Measurements from ENCODE around the gene PARP2. TPM values are rescaled to one million over a fixed set of nuclear protein-coding genes. Genes with fewer than 3 reads are reported as not detected.
"Not testable (repeated sequence)": the region's sequence is repeated elsewhere in the genome, so short reads cannot be mapped to it uniquely, and the experiment has no call there.

Gene PARP2
- total RNA-seq, 1 experiment from 2014 or later: 17.5 TPM

DNA sequence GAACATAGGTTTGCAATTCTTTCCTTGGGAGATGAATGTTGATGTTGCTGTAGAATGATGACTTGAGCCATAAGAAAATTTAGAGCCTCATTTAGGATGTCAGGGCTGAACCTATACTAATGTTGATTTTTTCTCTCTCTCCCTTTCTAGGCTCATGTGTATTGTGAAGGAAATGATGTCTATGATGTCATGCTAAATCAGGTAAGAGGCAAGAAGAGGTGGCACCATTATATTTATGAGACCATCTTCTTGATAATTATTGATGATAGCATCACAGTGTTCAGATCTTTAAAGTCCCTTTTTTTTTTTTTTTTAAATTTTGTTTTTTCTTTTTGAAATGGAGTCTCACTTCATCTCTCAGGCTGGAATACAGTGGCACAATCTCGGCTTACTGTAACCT lies 3.3 kb downstream of the PARP2 start:
- no peak for DNase-seq (ENCODE audit: low spot score)

DNA sequence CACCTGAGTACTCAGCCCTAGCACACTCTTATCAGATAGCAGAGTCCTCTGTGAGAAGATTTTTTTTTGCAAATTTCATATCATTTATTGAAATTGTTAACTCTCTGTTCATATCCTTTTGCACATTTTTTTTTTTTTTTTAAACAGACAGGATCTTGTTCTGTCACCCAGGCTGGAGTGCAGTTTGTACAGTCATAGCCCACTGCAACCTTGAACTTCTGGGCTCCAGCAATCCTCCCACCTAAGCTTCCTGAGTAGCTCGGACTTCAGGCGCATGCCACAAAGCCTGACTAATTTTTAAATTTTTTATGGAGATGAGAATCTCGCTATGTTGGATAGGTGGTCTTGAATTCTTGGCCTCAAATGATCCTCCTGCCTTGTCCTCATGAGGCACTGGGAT lies 4.3 kb downstream of the PARP2 start:
- no peak for DNase-seq (ENCODE audit: low spot score)

DNA sequence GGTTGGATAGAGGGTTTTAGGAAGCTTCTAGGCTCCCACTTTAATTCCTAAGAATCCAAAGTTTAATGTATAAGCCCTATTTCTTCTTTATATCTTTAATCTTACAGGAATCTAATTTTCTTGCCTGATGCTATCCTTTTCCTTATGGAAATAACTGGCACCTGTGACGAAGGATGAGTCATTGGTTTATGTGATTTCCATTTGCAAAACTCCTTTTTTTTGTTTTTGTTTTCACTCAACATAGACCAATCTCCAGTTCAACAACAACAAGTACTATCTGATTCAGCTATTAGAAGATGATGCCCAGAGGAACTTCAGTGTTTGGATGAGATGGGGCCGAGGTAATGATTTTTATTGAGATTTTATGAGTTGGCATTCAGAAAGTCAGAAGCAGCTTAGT lies 6.8 kb downstream of the PARP2 start:
- peak; percentile 7 for DNase-seq (ENCODE audit: low spot score)

DNA sequence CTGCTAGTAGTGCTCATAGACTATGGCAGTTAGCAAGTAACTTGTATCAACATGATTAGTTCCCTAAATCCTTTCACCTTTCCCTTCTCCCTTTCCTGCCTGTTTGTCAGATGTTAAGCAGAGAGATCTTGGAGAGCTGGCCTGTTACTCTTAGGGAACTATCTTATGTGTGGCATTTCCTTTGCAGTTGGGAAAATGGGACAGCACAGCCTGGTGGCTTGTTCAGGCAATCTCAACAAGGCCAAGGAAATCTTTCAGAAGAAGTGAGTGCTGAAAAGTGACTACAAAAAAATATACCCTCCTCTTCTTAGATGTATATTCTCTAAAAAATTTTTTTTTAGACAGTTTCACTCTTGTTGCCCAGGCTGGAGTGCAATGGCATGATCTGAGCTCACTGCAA lies 7.4 kb downstream of the PARP2 start:
- DNase-seq (ENCODE audit: low spot score): no peak

DNA sequence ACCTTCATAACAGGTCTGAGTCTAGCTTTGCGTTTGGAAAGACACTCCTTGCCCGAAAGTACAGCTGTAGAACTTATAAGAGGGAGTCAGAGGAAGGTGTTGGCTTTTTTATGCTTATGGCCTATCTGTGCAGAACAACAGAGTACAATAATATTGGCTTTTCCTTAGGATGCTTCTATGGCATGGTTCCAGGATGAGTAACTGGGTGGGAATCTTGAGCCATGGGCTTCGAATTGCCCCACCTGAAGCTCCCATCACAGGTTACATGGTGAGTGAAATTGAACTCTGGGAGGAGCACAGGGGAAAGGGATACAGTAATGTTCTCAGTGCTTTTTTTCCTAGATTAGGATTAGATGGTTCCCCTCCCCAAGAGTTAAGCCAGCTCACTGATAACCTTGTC lies 13.0 kb downstream of the PARP2 start:
- no peak for DNase-seq (ENCODE audit: low spot score)

DNA sequence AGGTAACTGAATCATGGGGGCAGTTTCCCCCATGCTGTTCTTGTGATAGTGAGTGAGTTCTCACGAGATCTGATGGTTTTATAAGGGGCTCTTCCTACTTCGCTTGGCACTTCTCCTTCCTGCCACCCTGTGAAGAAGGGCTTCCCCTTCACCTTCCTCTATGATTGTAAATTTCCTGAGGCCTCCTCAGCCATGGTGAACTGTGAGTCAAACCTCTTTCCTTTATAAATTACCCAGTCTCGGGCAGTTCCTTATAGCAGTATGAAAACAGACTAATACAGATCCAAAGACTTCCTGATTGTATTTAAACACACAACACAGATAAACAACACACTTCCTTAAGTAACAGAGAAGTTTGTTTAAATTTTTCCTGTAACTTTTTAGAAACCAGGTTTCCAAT lies 15.0 kb downstream of the PARP2 start:
- not testable (repeated sequence) for DNase-seq (ENCODE audit: low spot score)

DNA sequence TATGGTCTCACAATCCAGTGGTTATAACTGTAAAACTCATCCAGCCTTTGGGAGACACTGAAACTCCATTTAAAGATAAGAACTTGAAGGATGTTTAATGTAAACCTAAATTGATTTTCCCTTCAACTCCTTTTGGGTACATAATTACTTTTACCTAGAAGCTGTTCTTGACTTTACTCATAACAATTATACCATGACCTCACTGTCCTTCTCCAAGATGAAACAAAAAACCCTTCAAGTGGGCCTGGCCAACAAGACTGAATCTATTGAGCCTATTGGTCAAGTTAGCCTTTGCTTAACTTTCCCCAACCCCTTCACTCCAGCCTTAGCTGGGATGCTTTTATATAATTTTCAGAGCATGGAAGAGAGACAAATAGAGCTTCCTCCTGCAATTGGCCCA lies 22.5 kb downstream of the PARP2 start:
- DNase-seq (ENCODE audit: low spot score): no peak

DNA sequence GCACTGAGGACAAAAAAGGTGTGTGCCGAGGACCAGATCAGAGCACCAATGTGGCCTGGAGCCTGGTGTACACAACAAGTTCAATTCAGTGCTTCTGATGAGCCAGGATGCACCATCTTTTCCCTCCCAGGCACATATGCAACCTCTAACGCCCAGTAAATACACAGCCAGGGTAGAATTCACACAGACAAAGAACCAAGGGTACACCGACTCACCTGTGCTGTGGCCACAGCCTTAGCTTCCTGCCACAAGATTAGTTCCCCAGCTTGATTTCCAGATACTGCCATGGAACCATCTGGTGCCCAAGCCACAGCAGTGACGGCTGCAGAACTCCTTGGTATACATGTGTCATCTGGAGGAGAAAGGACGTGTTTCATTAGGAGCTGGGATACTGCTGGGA lies 29.4 kb downstream of the PARP2 start:
- no peak for DNase-seq (ENCODE audit: low spot score)

DNA sequence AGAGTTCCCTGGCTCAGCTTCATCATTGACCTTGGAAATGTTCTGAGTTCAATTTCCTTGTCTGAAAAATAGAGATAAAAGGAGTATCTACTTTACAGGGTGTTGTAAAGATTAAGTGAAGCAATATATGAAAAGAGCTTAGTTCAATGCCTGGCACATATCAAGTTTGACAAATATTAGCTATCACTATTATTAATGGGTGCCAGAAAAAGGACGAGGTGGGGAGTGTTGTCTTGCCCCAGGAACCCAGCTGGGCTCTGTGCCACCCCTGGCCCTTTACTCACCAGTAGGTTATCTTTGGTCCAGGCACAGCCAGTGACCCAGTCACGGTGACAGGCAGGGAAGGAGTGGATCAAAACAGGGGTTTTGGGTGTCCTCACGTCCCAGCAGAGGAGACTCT lies 32.0 kb downstream of the PARP2 start:
- DNase-seq (ENCODE audit: low spot score): no peak

DNA sequence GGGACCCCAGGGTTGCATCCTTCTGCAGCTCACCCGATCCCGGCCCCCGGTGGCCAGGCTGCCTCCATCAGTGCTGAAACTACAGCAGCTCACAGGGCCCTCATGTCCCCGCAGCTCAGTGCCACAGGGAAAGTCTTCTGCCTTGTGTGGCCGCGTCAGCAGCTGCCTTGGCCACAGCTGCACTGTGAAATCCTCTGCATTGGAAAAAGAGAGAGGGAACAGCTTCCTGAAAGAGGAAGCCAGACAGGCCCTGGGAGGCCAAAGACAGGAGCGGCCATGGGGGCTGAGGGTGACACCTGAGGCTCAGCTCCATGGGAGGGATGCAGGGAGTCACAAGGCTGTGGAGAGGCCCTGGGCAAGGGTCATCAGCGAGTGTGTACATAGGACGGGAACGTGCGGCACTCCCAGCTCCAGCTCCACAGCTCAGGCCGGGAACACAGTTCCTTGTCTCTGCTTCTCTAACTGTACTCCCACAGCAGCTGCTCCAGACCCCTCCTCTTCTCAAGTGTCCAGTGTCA lies 32.7 kb downstream of the PARP2 start:
- DNase-seq (ENCODE audit: low spot score): no peak

DNA sequence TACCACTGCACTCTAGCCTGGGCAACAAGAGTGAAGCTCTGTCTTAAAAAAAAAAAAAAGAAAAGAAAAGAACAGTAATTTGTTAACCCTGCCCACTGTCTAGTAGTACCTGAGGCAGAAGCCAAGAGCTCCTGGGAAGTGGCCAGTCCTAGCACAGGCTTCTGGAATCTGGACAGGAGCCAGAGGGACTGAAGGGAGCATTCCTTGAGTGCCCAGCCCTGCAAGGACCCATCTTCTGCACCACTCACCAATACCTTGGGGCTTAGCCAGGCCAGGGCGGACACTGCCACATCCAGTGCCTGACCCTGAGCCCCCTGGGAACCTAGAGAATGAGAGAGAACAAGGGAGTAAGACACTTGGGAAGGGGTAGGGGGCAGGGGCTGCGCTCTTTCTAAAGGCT lies 33.7 kb downstream of the PARP2 start:
- no peak for DNase-seq (ENCODE audit: low spot score)

DNA sequence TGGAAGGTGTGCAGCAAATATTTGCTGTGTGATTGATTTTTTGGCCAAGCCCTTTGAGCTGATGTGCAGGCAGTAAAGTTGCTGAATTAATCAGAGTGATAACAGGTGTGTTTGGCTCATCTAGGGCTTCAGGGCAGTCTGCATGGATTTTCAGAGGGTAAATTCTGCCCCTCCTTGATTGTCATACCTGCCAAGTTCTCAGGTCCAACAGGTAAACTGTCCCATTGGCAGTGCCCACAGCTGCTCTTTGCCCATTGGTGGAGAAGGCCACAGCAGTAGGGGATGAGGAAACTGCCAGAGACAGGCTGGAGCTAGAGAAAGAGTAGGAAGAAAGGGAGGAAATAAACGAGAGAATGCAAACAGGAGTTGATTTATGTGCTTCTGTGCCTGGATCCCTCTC lies 36.3 kb downstream of the PARP2 start:
- DNase-seq (ENCODE audit: low spot score): no peak

DNA sequence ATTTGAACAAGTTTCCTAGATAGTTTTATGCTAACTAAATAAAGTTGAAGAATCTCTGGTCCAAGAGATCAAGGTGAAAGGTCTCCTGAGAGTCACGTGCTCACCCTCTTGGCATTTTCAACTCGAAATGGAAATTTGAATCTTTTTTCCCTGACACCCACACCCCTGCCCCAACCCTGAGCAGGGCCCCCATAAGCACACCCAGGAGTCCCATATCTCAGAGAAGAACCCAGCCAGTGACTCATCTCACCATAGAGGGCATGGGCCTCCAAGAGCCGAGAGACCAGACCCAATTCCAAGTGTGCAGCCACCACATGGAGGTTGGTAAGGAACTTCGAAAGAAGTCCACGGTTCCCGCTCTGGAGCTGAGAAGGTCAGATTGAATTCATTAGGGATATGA lies 37.2 kb downstream of the PARP2 start:
- no peak for DNase-seq (ENCODE audit: low spot score)

DNA sequence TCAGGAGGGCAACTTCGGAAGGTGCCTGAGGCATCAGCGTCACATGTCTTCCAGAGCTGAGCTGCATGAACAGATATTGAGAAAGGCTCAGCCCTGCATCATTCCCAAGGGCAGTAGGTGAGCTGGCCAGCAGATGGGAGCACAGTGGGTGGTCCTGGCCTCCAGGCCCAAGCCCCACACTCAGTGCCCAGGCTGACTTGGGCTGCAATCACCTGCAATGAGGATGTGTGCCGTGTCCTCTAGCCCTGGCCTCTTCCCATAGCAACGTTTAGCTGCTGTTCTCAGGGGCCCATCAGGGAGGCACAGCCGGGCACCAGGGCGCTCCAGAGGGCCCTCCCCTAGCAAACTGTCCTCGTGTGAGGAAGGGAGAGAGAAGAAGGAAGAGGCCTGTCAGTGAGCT lies 37.9 kb downstream of the PARP2 start:
- DNase-seq (ENCODE audit: low spot score): no peak

DNA sequence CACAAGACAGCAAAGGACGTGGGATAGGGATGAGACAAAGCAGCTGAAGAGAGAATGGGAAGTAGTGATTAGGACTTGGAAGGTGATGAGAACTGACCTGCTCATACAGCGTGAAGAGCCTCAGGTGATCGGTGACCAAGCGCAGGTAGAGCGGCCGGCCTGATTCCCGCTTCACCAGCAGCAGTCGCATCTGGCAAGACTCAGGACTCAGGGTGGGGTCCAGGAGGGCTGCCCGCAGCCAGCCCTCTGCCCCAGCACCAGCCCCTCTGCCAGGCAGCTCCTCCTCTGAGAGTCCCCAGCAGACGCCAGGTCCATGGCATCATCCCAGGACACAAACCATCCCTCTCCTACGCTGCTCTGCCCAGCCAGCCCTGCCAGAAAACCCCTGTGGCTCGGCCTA lies 39.1 kb downstream of the PARP2 start:
- no peak for DNase-seq (ENCODE audit: low spot score)

DNA sequence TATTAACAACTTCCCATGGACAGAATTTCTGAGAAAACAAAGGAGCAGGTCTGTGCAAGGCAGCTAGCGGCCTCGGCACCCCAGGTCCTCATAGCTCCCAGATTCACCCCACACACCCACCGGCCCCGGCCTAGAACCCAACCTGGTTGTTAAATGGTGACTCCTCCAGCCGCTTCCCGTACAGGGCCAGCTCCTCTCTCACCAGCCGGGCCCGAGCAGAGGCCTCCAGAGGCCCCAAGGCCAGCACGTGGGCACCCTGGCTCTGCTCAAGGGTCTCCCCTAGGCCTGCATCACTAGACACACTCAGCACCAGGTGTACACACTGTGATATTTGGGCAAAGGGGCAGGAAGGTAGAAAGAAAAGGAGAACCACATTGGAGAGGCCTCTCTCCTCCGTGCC lies 39.6 kb downstream of the PARP2 start:
- DNase-seq (ENCODE audit: low spot score): no peak

DNA sequence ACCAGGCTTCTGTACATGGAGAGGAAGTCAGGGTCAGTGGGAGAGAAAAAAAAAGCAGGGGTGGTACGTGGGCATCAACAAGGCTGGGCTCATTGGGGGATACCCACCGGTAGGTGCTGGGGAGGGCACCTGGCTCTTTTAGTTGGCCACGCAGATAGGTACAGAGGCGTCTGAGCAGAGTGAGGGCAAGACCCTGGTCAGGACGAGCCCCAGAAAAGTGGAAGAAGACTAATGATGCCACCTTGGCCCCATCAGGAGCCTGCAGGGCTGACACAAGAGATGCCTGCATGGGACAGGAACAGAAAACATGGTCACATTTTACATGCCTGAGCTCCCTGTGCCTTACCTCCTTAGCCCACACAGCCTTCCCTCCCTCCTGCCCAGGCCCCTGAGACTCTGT lies 40.2 kb downstream of the PARP2 start:
- DNase-seq (ENCODE audit: low spot score): no peak

DNA sequence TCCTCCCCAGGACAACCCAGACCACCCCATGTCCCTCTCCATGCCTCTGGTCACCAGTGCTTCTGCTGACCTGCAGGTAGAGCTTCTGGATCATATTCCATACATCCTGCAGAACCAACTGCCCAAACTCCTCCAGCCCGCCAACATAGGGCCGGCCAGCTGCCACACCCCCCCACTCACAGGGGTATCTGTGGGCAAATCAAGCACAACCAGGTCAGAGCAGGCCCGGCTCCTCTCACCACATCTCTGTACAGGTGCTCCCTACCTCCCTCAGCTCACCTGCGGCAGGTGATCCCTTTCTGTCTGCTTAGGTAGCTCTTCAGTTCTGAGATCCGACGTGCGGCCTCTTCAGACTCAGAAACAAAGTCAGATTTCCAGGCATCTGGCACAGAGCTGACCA lies 40.9 kb downstream of the PARP2 start:
- no peak for DNase-seq (ENCODE audit: low spot score)

DNA sequence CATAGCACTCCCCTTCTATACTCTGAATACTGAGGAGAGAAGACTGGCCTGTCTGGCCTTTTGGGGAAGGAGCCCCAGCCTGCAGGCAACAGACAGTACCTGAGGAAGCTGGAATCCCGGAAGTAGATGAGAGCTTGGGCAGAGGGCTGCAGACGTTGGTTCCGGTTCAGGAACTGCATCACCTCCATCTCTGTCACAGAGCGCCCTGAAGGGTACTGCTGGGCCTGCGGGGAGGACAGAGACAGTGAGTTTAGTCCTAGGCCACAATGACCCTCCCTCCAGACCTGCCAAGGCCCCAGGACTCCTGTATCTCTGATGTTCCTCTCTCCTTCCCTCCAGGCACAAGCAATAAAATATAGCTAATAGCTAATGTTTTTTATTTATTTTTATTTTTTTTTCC lies 41.5 kb downstream of the PARP2 start:
- no peak for DNase-seq (ENCODE audit: low spot score)

DNA sequence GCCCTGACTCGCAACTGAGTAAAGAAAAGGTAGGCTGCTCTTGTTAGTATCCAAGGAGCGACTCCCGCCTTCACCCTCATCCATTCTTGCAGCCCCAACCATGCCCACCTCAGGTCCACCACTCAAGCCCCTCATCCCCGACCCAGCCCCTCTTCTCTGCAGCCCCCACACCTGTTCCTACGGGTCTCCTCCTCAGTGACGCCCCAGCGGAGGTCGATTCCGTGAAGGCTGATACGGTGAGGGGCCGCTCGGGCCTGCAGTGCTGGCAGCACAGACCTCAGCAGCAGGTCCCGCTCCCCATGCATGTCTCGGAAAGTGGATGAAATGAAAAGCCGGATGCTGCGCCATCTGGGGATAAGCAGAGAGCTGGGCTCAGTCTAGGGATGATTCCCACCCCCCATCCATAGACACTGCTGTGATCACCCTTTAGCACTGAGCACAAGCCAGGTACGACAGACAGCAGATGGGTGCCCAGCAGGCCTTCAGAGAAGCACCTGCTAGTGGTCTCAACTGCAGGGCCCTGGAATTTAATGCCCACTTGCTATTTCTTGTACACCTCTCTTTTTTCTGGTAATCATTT lies 42.9 kb downstream of the PARP2 start:
- DNase-seq (ENCODE audit: low spot score): no peak

DNA sequence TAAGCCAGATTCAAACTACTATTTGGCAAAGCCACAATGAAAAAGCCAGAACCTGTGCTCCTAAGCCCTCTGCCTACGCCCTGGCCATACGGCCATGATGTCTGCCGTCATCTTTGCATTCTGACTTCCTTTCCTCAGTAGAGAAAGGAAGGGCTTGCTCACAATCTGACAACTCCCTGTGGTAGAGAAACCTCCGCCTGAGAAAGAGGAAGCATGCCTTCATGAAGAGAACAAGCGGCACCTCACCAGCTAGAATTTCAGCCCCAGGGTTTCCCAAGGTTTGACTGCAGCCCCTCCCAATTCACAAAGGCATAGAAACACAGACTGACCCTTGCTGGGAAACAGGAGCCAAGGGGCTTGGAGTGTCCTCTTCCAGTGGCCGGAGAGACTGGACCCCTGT lies 44.1 kb downstream of the PARP2 start:
- no peak for DNase-seq (ENCODE audit: low spot score)

DNA sequence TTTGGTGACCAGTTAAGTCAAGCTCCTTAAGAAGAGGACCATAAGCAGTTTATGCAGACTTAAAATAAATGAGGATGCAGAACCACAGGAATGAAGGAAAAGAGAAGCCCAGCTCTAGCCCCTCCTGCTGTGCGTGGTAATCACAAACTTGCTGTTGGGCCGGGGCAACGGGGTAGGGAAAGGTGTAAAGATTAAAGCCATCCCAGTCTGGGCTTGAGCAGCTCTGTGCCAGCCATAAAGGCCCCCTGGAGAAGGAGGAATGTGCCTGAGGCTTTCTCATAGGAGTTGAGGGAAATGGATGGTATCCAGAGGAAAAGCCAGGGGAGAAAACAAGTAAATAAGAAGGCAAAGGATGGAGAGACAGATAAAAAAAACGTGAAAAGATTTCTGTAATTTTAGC lies 44.7 kb downstream of the PARP2 start:
- no peak for DNase-seq (ENCODE audit: low spot score)

DNA sequence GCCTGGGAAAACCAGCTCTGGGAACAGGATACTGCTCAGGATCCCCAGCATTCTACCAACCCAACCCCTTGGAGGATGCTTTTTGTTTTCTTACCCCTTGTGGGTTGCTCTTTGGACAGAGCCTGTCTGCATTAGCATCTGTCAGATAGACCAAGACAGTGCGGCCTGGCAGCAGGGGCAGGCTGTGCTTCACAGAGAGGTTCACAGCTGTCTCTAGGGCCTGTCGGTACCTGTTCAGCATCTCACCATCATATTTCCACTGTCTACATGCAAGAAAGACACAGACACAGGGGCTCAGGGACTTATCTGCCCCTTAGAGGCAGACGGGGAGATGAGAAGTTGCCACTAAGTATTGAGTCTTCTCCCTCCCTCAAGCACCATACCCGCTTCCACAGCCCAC lies 48.1 kb downstream of the PARP2 start:
- no peak for DNase-seq (ENCODE audit: low spot score)

DNA sequence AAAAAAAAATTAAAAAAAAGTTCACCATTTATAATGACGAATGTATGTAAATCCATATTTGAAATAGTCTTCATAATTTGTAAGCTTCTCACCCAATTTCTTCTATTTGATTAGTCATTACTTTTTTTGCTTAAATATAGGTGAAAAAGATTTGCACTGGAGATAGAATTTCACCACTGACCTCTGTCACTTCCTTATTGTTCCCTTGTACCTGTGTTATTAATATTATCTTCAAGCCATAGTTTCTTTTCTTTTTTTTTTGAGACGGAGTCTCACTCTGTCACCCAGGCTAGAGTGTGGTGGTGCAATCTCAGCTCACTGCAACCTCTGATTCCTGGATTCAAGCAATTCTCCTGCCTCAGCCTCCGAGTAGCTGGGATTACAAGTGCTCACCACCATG lies 54.1 kb downstream of the PARP2 start:
- DNase-seq (ENCODE audit: low spot score): no peak

DNA sequence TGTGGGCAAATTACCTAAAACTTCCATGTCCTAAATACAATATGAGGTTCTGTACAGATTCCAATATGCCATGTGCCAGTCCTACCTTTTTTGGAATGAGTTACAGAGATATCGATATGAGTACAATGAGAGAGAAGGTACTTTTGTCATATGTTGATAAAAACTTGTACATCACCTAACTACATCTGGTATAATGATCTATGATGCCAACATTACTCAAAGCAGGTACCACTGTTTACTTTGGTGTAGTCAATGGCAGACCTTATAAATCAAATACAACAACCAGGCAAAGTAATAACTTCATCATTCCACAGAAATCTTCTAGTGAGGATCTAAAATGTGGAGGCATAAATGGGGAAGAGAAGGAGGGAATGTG lies 57.1 kb downstream of the PARP2 start:
- DNase-seq (ENCODE audit: low spot score): no peak

All from A172 (cell line).